ENCODE data around the gene SNAI1. TPM values are rescaled to one million over a fixed set of nuclear protein-coding genes. Genes with fewer than 3 reads are reported as not detected.
A peak's percentile ranks its signal among the peaks of the same experiment; 100 is the strongest.

The SNAI1 gene
- total RNA-seq, 1 donor from 2014 or later = 9.7 TPM

DNA sequence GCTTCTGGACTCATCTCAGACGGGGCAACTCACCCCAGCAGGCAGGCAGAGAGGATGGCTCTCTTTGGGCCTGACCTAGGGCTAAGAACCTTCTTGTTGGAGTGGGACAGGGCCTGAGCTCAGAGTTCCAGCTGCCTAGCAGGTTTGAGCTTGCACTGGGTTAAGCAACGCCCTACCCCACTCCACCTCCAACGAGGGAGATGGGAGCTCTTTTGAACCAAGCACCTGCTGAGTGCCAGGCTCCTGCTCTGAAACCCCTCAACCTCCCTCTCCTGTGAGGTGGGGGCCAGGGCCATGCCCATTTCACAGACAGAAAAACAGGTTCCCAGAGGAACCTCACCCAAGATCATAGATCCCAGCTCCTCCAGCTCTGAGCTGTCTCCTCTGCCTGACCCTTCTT lies 54.3 kb downstream of the SNAI1 start:
- no peak for DNase-seq (ENCODE audit: low spot score in 2 of 2, unreplicated experiment in 2 of 2)

DNA sequence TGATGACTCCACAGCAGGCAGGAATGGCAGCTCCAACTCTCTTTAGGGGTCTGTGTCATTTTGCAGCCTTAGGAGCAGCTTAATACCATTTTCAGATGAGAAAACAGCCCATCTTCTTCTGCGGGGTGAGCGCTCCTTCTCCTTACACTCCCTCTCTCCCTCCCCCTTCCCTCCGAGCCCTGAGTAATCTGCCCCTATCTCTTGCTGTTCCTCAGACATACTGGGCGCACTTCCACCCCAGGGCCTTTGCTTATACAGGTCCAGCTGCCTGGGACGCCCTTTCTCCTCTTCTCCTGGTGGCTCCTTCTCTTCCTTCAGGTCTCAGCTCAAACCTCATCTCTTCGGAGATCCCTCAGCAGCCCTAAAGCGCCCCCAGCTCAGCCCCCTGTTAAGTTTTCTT lies 54.8 kb downstream of the SNAI1 start:
- Mint-ChIP-seq H3K27me3 (ENCODE audit: low read depth) (no peaks in the 10 kb centered on the region), H3K4me1 (peaks cover 9% of the 10 kb centered on the region), H3K36me3 (no peaks in the 10 kb centered on the region), H3K9me3 (no peaks in the 10 kb centered on the region), H3K4me3 (no peak overlapping the region), H3K27ac (no peak overlapping the region)
- no peak for DNase-seq (ENCODE audit: low spot score in 2 of 2, unreplicated experiment in 2 of 2)
- TF ChIP-seq, protein P1, sequence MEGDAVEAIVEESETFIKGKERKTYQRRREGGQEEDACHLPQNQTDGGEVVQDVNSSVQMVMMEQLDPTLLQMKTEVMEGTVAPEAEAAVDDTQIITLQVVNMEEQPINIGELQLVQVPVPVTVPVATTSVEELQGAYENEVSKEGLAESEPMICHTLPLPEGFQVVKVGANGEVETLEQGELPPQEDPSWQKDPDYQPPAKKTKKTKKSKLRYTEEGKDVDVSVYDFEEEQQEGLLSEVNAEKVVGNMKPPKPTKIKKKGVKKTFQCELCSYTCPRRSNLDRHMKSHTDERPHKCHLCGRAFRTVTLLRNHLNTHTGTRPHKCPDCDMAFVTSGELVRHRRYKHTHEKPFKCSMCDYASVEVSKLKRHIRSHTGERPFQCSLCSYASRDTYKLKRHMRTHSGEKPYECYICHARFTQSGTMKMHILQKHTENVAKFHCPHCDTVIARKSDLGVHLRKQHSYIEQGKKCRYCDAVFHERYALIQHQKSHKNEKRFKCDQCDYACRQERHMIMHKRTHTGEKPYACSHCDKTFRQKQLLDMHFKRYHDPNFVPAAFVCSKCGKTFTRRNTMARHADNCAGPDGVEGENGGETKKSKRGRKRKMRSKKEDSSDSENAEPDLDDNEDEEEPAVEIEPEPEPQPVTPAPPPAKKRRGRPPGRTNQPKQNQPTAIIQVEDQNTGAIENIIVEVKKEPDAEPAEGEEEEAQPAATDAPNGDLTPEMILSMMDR (IDR thresholded peaks at IDR 0.05; ENCODE audit: unreplicated experiment) = no peak

More for the DNA sequence above, 54.3 kb downstream of the SNAI1 start:
- H3K9me3 Mint-ChIP-seq = no peaks in the 10 kb centered on the region
- H3K27me3 Mint-ChIP-seq (ENCODE audit: low read depth) = no peaks in the 10 kb centered on the region
- no peak overlapping the region for H3K27ac Mint-ChIP-seq
- TF ChIP-seq, protein P1 (IDR thresholded peaks at IDR 0.05; ENCODE audit: unreplicated experiment) = no peak
- H3K36me3 Mint-ChIP-seq = no peaks in the 10 kb centered on the region
- H3K4me3 Mint-ChIP-seq = no peak overlapping the region
- H3K4me1 Mint-ChIP-seq = peaks cover 9% of the 10 kb centered on the region

DNA sequence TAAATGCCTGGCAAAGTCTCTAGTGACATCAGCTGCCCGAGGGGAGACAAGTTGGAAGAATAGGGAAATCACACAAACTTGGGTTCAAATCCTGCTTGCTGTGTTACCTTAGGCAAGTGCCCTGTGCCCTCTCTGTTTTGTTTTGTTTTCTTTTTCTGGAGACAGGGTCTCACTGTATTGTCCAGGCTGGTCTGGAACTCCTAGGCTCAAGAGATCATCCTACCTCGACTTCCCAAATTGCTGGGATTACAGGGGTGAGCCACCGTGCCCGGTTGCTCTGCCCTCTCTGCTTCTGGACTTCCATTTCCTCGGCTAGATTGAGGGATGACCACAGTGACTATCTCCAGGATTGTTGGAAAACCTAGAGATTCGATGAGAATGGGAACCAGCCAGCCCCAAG lies 55.4 kb downstream of the SNAI1 start:
- no peak overlapping the region for H3K4me3 Mint-ChIP-seq
- peak overlapping the region; percentile 30 for H3K27ac Mint-ChIP-seq
- H3K36me3 Mint-ChIP-seq = no peaks in the 10 kb centered on the region
- no peak for DNase-seq (ENCODE audit: low spot score in 2 of 2, unreplicated experiment in 2 of 2)
- H3K4me1 Mint-ChIP-seq = peaks cover 9% of the 10 kb centered on the region
- TF ChIP-seq, protein P1 (IDR thresholded peaks at IDR 0.05; ENCODE audit: unreplicated experiment) = no peak
- H3K27me3 Mint-ChIP-seq (ENCODE audit: low read depth) = no peaks in the 10 kb centered on the region
- H3K9me3 Mint-ChIP-seq = no peaks in the 10 kb centered on the region

Other genes starting within 250 kb of the SNAI1 start
- gene SLC9A8, start 170.2 kb upstream of the SNAI1 start, total RNA-seq = 9.7 to 11.9 TPM (median 10.6 TPM) in 3 replicates
- 8.0 to 8.8 TPM (median 8.1 TPM) in 3 replicates for gene SPATA2, start 67.5 kb upstream of the SNAI1 start, total RNA-seq
- gene RNF114, start 46.6 kb upstream of the SNAI1 start, total RNA-seq = 54.2 to 57.1 TPM (median 54.5 TPM) in 3 replicates
- 134 to 139 TPM (median 138 TPM) in 3 replicates for gene UBE2V1, start 130.2 kb downstream of the SNAI1 start, total RNA-seq
- 30.3 to 32.3 TPM (median 30.3 TPM) in 3 replicates for gene PEDS1, start 170.7 kb downstream of the SNAI1 start, total RNA-seq
- gene CEBPB, start 207.8 kb downstream of the SNAI1 start, total RNA-seq = 23.1 to 26.0 TPM (median 25.6 TPM) in 3 replicates